Gastroesophageal sphincter (tissue), 3 donors: ENCODE measurements around the gene FBXO31.

Experiments
- CTCF ChIP-seq, 4 experiments: fragments of 200-600 bp in 2 of 4; fragments of 450-650 bp in 2 of 4; sonication (generic) in 1 of 4; IDR thresholded peaks; one replicate each; pipeline ENCODE4 v1.5.1; 2017 to 2019; ENCODE audit warnings: antibody characterized with exemption in 4 of 4, mild to moderate bottlenecking in 2 of 4, moderate library complexity in 2 of 4
- EP300 ChIP-seq: sonication (generic); formaldehyde crosslinking; IDR thresholded peaks from one replicate; pipeline ENCODE4 v1.6.1; 2017; ENCODE audit warnings: antibody characterized with exemption, mild to moderate bottlenecking
- POLR2A ChIP-seq, 2 donors: fragments of 450-650 bp; IDR thresholded peaks; one replicate each; pipeline ENCODE4 v1.6.1; 2017; ENCODE audit warnings: antibody characterized with exemption in 2 of 2, mild to moderate bottlenecking in 2 of 2, moderate library complexity in 1 of 2
- POLR2AphosphoS5 ChIP-seq: sonication (generic); formaldehyde crosslinking; IDR thresholded peaks from one replicate; pipeline ENCODE4 v1.6.1; 2017; ENCODE audit warnings: antibody characterized with exemption

GRCh38 chr16:87351320-87351698 is 32.3 kb downstream of the FBXO31 start:
- no peak for TF ChIP-seq POLR2A (IDR thresholded peaks at IDR 0.05)
- TF ChIP-seq CTCF (IDR thresholded peaks at IDR 0.05): no peak
- no peak for TF ChIP-seq POLR2AphosphoS5
- TF ChIP-seq EP300: no peak
